ENCODE results near the gene GARNL3. TPM values are rescaled to one million over a fixed set of nuclear protein-coding genes. Genes with fewer than 3 reads are reported as not detected.
A peak's percentile ranks its signal among the peaks of the same experiment; 100 is the strongest.

The GARNL3 gene
- total RNA-seq, 2 donors from 2014 or later = 6.0 to 7.3 TPM

- intact Hi-C loops (cut with DNase I, micrococcal nuclease) = no loop called here
- DNase-seq = no peak
- no peak for ATAC-seq
Observed at GRCh38 chr9:127362829-127363228, 98.3 kb downstream of the GARNL3 start.

- ATAC-seq (no peak), DNase-seq (no peak)
- intact Hi-C loops (cut with DNase I, micrococcal nuclease) = no loop called here
Observed at GRCh38 chr9:127365461-127365860, 100.9 kb downstream of the GARNL3 start.

GRCh38 chr9:127366594-127366993, 102.0 kb downstream of the GARNL3 start:
- intact Hi-C loops (cut with DNase I, micrococcal nuclease) = no loop called here
- DNase-seq (no peak), ATAC-seq (no peak)

- DNase-seq (no peak), ATAC-seq (no peak)
- intact Hi-C loops (cut with DNase I, micrococcal nuclease) = no loop called here
Observed at GRCh38 chr9:127368852-127369402, 104.4 kb downstream of the GARNL3 start.

GRCh38 chr9:127369428-127369827, 104.9 kb downstream of the GARNL3 start:
- intact Hi-C loops (cut with DNase I, micrococcal nuclease) = no loop called here
- DNase-seq = no peak
- no peak for ATAC-seq

- intact Hi-C loops (cut with DNase I, micrococcal nuclease) = no loop called here
- ATAC-seq (no peak), DNase-seq (no peak)
Observed at GRCh38 chr9:127370147-127370579, 105.6 kb downstream of the GARNL3 start.

GRCh38 chr9:127370672-127371648, 106.4 kb downstream of the GARNL3 start:
- DNase-seq (no peak), ATAC-seq (peak; percentile 88)
- intact Hi-C loops (cut with DNase I, micrococcal nuclease) = no loop called here

- ATAC-seq = no peak
Observed at GRCh38 chr9:127380479-127380878, 115.9 kb downstream of the GARNL3 start.

GRCh38 chr9:127382541-127382940, 118.0 kb downstream of the GARNL3 start:
- intact Hi-C loops (cut with DNase I, micrococcal nuclease) = no loop called here
- ATAC-seq (no peak), DNase-seq (no peak)

More at GRCh38 chr9:127380479-127380878, 115.9 kb downstream of the GARNL3 start:
- intact Hi-C loops (cut with DNase I, micrococcal nuclease) = no loop called here
- no peak for DNase-seq

GRCh38 chr9:127384016-127384730, 119.6 kb downstream of the GARNL3 start:
- intact Hi-C loops (cut with DNase I, micrococcal nuclease) = no loop called here
- no peak for DNase-seq
- ATAC-seq = no peak

GRCh38 chr9:127384901-127385300, 120.3 kb downstream of the GARNL3 start:
- DNase-seq = no peak
- intact Hi-C loops (cut with DNase I, micrococcal nuclease) = no loop called here
- ATAC-seq = no peak

- intact Hi-C loops (cut with DNase I, micrococcal nuclease) = no loop called here
- DNase-seq (no peak), ATAC-seq (no peak)
Observed at GRCh38 chr9:127386249-127386648, 121.7 kb downstream of the GARNL3 start.

GRCh38 chr9:127386981-127387380, 122.4 kb downstream of the GARNL3 start:
- intact Hi-C loops (cut with DNase I, micrococcal nuclease) = no loop called here
- DNase-seq (no peak), ATAC-seq (no peak)

GRCh38 chr9:127388037-127388855, 123.7 kb downstream of the GARNL3 start:
- intact Hi-C loops (cut with DNase I, micrococcal nuclease) = no loop called here
- peak; percentile 59 to 75 for DNase-seq
- ATAC-seq = peak; percentile 91

- intact Hi-C loops (cut with DNase I, micrococcal nuclease) = no loop called here
- no peak for DNase-seq
- ATAC-seq = peak; percentile 38
Observed at GRCh38 chr9:127388856-127389238, 124.3 kb downstream of the GARNL3 start.

GRCh38 chr9:127389381-127390247, 125.0 kb downstream of the GARNL3 start:
- peak; percentile 38 to 69 for DNase-seq
- intact Hi-C loops (cut with DNase I, micrococcal nuclease) = no loop called here
- ATAC-seq = peak; percentile 79

GRCh38 chr9:127390248-127390545, 125.6 kb downstream of the GARNL3 start:
- intact Hi-C loops (cut with DNase I, micrococcal nuclease) = no loop called here
- DNase-seq (no peak), ATAC-seq (no peak)

GRCh38 chr9:127390563-127390962, 126.0 kb downstream of the GARNL3 start:
- intact Hi-C loops (cut with DNase I, micrococcal nuclease) = no loop called here
- DNase-seq (no peak), ATAC-seq (peak; percentile 32)
